ENCODE measurements around the gene PRR4. TPM values are rescaled to one million over a fixed set of nuclear protein-coding genes. Genes with fewer than 3 reads are reported as not detected.

Gene PRR4
- total RNA-seq (2014; rRNA removed; shearing (Covaris generic)): 3.2 and 4.6 TPM in 2 replicates
- 8.4 and 13.5 TPM in 2 replicates for polyA plus RNA-seq (2015; cell fraction: cytosol; rRNA removed)
- polyA plus RNA-seq (2015; cell fraction: nucleus; rRNA removed): 15.9 and 38.5 TPM in 2 replicates

DNA sequence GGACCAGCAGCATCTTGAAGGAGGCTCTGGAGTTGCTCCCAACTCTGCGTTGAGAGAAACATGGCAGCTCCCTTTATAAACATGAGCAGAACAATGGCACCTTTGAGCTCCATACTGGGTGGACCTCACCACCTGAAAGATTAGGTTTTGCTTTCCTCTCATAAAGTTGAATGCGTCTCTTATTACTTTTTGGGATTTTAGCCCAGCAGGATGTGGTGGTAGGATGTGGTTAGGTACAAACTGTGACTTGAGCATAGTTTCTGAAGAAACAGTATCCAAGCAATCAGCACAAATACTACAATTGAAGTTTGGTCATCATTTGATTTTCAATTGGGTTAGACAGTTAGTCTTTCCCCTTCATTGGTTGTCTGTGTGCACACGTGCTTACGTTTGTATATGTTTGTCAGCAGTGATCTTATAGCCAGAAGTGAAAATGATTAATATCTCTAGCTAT, at the start of gene PRR4:
PRR4 (minus strand) TSS at position 51 of the 454 bp plus-strand sequence; CDS start at position 13, 38 bp downstream.
- peak; percentile 73 for DNase-seq (ENCODE audit: low read depth, low spot score)
- in situ Hi-C loops (cut with HindIII; ENCODE audit: low pct_unique_long_range_greater_than_20kb, low sequenced_read_pairs): no loop called here

DNA sequence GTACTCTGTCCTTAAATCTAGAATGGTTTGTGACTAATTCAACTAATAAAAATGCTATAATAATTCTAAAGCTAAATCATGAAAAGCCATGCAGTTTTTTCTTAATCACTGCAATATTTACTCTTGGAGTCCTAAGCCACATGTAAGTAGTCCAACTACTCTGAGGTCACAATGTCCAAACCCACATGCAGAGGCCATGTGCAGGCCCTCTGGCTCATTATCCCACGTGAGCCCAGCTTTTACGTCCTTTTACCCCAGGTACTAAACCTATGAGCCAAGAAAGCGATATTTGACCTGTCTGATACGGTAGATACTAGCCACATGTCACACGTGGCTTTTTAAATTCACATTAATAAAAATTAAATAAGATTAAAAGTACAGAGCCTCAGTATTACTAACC, 47.6 kb upstream of the PRR4 start:
- DNase-seq (ENCODE audit: low read depth, low spot score): no peak
- in situ Hi-C loops (cut with HindIII; ENCODE audit: low pct_unique_long_range_greater_than_20kb, low sequenced_read_pairs): no loop called here

- DNase-seq (ENCODE audit: low read depth, low spot score): no peak
- in situ Hi-C loops (cut with HindIII; ENCODE audit: low pct_unique_long_range_greater_than_20kb, low sequenced_read_pairs): no loop called here
These were observed 42.7 kb upstream of the PRR4 start for GRCh38 chr12:10891937-10892336.

DNA sequence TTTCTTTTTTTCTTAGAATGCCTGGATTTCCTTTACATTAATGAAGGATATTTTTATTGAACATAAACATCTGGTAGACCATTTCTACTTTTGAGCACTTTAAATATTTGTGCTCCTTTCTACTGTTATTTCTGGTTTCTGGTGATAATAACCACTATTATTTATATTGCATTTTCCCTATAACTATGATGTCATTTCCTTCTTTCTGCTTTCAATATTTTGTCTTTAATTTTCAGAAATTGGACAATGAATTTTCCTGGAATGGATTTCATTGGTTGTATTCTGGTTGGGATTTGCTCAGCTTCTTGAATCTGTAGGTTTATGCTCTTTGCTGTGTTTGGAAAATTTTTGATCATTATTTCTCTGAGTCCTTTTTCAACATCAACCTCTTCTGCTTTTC, 40.0 kb upstream of the PRR4 start:
- in situ Hi-C loops (cut with HindIII; ENCODE audit: low pct_unique_long_range_greater_than_20kb, low sequenced_read_pairs): no loop called here
- DNase-seq (ENCODE audit: low read depth, low spot score): no peak

DNA sequence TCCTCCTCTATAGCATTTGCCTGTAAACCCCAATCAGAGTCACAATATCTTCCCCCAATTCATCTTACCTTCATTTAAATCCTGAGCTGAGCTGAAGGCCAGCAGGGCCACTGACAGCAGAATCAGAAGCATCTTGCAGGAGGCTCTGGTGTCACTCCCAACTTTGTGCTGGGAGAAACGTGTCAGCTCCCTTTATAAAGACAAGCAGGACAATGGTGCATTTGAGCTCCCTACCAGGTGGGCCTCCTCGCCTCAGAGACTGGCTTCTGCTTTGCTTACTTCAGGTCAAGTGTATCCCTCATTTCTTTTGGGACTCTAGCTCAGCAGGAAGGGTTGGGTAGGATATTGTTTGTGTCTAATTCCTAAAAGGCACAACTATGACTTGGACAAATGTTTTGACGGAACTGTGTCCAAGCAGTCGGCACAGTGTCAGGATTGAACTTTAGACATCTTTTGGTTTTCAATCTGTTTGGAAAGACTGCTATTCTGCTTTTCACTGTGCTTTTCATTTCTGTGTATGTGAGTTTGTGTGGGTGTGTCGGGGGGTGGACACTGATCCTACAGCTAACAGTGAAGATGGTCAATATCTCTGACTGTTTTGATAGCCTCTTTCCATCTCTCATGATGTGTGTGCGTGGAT, 34.9 kb upstream of the PRR4 start, which contains the start of gene PRH1:
PRH1 (minus strand) TSS at position 170 of the 640 bp plus-strand sequence; CDS start at position 132, 38 bp downstream.
- DNase-seq (ENCODE audit: low read depth, low spot score): no peak
- in situ Hi-C loops (cut with HindIII; ENCODE audit: low pct_unique_long_range_greater_than_20kb, low sequenced_read_pairs): no loop called here

DNA sequence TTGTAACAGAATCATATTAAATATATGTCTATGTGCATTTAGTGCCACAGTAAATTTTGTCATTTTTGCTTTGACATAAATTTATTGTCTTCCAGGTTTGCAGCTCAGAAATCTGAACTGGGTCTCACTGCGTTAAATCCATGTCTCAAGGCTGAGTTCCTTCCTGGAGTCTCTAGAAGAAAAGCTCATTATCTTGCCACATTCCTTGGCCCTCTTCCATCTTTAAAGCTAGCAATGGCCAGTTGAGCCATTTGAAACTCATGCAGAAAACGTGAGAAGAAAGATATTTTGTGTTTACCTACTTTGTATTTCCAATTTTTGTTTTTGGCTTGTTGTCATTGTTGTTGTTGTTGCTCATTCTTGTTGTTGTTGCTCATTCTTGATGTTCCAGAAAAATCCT, 24.1 kb upstream of the PRR4 start:
- DNase-seq (ENCODE audit: low read depth, low spot score): peak; percentile 68
- in situ Hi-C loops (cut with HindIII; ENCODE audit: low pct_unique_long_range_greater_than_20kb, low sequenced_read_pairs): no loop called here

DNA sequence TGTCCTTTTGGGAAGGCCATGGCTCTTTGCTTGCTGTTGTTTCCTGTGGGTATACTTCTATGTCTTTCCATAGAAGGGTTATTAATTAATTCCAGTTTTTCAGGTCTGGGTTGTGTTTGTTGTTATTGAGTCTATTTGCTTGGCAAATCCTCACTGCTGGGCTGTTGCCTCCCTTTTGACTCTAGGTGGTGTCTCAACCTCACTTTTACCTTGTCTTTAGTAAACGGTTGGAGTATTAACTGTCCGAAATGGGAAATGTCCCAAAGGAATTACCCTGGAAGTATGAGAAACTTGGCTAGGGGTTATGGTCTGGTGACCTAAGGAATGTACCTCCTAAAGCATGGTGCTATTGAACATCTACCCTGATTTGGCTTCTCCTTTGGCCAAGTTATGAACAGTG, 18.1 kb upstream of the PRR4 start:
- in situ Hi-C loops (cut with HindIII; ENCODE audit: low pct_unique_long_range_greater_than_20kb, low sequenced_read_pairs): no loop called here
- DNase-seq (ENCODE audit: low read depth, low spot score): peak; percentile 46

DNA sequence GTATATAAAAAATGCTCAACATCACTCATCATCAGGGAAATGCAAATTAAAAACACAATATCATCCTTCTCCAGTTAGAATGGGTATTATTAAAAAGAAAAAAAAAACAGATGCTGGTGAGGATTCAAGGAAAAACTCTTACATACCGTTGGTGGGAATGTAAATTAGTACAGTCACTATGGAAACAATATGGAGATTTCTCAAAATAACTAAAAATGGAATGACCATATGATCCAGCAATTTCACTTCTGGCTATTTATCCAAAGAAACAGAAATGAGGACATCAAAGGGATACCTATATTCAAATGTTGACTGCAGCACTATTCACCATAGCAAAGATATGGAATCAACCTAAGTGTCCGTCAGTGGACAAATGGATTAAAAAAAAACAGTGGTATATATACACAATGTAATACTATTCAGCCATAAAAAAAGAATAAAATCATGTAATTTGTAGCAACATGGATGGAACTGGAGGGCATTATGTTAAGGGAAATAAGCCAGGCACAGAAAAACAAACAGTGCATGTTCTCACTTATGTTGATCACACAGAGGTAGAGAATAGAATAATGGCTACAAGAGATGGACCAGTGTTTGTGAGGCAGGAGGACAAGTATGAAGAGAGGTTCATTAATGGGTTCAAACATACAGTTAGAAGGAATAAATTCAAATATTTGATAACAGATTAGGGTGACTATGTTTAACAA, 14.4 kb upstream of the PRR4 start:
- DNase-seq (ENCODE audit: low read depth, low spot score): no peak
- in situ Hi-C loops (cut with HindIII; ENCODE audit: low pct_unique_long_range_greater_than_20kb, low sequenced_read_pairs): no loop called here

DNA sequence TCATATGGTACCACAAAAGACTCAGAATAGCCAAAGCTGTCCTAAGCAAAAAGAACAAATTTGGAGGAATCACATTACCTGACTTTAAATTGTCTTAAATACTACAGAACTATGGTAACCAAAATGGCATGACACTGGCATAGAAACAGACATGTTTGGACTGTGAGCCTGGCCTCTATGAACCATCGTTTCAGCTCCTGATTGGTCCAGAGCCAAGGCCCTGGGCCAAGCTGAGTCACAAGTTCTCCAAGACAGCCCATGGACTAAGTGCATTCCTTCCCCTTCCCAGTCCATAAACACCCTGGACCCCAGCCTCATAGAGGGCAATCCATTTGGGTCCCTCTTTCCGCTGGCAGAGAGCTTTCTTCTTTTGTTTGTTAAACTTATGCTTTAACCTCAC, 12.1 kb upstream of the PRR4 start:
- in situ Hi-C loops (cut with HindIII; ENCODE audit: low pct_unique_long_range_greater_than_20kb, low sequenced_read_pairs): no loop called here
- DNase-seq (ENCODE audit: low read depth, low spot score): no peak

DNA sequence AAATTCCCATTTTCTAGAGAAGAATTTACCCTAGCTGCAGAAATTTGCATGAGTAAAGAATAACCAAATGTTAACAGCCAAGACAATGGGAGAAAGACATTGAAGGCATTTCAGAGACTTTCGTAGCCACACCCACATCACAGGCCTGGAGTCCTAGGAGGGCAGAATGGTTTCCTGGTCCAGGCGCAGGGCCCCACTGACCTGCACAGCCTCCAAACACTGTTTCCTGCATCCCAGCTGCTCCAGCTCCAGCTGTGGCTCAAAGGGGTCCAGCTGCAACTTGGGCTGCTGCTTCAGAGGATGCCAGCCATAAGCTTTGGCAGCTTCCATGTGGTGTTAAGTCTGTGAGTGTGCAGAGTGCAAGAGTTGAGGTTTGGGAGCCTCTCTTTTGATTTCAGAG, 6.5 kb upstream of the PRR4 start:
- in situ Hi-C loops (cut with HindIII; ENCODE audit: low pct_unique_long_range_greater_than_20kb, low sequenced_read_pairs): no loop called here
- no peak for DNase-seq (ENCODE audit: low read depth, low spot score)

- in situ Hi-C loops (cut with HindIII; ENCODE audit: low pct_unique_long_range_greater_than_20kb, low sequenced_read_pairs): no loop called here
- DNase-seq (ENCODE audit: low read depth, low spot score): no peak
These were observed 4.5 kb upstream of the PRR4 start for GRCh38 chr12:10853776-10854175.

DNA sequence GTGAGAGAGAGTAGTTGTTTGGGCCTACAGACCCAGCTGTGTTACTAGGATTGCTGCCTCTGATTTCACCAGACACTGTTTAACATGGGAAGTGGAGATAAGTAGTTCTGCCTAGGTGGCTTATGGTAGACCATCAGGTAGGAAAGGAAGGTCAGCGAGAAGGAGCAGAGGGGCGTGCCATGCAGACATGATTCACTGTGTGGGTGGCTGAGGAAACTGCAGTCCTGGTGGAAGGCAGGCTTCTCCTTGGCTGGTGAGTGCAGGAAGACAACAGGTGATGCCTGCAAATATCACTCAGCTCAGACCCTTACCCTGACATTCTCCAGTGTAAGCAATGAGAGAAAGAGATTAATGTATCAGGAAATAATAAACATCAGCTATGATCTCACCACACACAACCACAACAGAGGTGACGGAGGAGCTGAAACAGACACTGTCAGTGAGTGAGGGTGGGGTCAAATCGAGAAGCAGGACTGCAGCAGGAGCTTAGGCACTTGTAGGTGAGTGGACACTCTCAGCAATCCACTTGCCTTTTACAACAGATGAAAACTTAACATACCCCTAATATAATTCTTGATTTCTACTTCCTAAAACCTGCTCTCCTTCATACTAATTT, 2.1 kb upstream of the PRR4 start:
- no peak for DNase-seq (ENCODE audit: low read depth, low spot score)
- in situ Hi-C loops (cut with HindIII; ENCODE audit: low pct_unique_long_range_greater_than_20kb, low sequenced_read_pairs): no loop called here

DNA sequence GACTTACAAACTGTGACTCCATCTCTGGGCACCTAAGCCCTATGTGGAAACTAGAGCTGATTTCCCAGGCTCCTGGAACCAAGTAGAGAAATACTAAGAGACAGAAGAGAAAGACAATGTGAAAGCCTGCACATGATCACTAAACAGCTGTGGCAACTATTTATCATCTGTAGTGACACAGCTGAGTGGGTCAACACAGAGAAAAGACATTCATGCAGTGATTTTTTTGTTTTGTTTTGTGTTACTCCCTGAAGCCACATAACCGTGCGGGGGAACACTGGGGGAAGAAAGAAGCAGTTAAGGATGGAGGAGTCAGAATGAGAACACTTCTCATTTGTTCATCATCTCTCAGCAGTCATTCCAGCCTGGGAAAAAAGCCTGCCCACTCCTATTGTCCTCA, 1.5 kb downstream of the PRR4 start:
- no peak for DNase-seq (ENCODE audit: low read depth, low spot score)
- in situ Hi-C loops (cut with HindIII; ENCODE audit: low pct_unique_long_range_greater_than_20kb, low sequenced_read_pairs): no loop called here

GRCh38 chr12:10842862-10843261, 6.4 kb downstream of the PRR4 start:
- in situ Hi-C loops (cut with HindIII; ENCODE audit: low pct_unique_long_range_greater_than_20kb, low sequenced_read_pairs): no loop called here
- no peak for DNase-seq (ENCODE audit: low read depth, low spot score)

GRCh38 chr12:10838461-10838860, 10.8 kb downstream of the PRR4 start:
- no peak for DNase-seq (ENCODE audit: low read depth, low spot score)
- in situ Hi-C loops (cut with HindIII; ENCODE audit: low pct_unique_long_range_greater_than_20kb, low sequenced_read_pairs): no loop called here

- in situ Hi-C loops (cut with HindIII; ENCODE audit: low pct_unique_long_range_greater_than_20kb, low sequenced_read_pairs): no loop called here
These were observed 19.3 kb downstream of the PRR4 start for GRCh38 chr12:10829994-10830393.

GRCh38 chr12:10826258-10826657, 23.0 kb downstream of the PRR4 start, which contains the start of gene TAS2R10:
Gene TAS2R10, minus strand, starts transcription at chr12:10826358. Its CDS starts 89 bp downstream, at chr12:10826269.
- no peak for DNase-seq (ENCODE audit: low read depth, low spot score)
- in situ Hi-C loops (cut with HindIII; ENCODE audit: low pct_unique_long_range_greater_than_20kb, low sequenced_read_pairs): no loop called here

More at GRCh38 chr12:10829994-10830393, 19.3 kb downstream of the PRR4 start:
- DNase-seq (ENCODE audit: low read depth, low spot score): no peak

DNA sequence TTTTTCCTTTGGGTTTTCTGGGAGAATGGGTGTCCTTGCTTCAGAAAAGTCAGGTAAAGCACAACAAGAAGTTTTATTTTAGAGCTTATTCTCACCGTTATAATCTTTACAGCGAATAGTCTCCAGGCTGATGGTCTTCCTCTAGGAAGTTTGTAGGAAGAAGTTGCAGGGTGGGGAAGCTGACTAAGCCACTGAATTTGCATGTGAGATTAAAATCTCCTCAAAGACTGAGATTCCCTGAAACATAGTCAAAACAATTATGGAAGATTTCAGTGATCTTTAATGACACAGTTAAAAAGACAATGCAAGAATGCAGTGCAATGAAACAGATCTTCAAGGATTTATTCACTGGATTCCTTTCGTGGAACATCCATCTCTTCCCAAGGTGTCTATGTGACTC, 24.3 kb downstream of the PRR4 start:
- in situ Hi-C loops (cut with HindIII; ENCODE audit: low pct_unique_long_range_greater_than_20kb, low sequenced_read_pairs): no loop called here
- no peak for DNase-seq (ENCODE audit: low read depth, low spot score)
